ENCODE data around the gene LIPC. TPM values are rescaled to one million over a fixed set of nuclear protein-coding genes. Genes with fewer than 3 reads are reported as not detected.

Gene LIPC
- total RNA-seq, 1 experiment from 2014 or later: not detected

GRCh38 chr15:58558777-58559176 lies 127.0 kb downstream of the LIPC start:
- POLR2A ChIA-PET: no interaction called here

GRCh38 chr15:58559904-58560588 lies 128.3 kb downstream of the LIPC start:
- Mint-ChIP-seq H3K27ac (no peak overlapping the region), H3K9me3 (peaks cover 12% of the 10 kb centered on the region), H3K27me3 (ENCODE audit: low read depth) (no peaks in the 10 kb centered on the region), H3K36me3 (peaks cover 9% of the 10 kb centered on the region; the same call in 1 of the 2 replicates), H3K4me1 (peaks cover 20% of the 10 kb centered on the region), H3K4me3 (no peak overlapping the region)
- POLR2A ChIA-PET: no interaction called here
- DNase-seq (ENCODE audit: low spot score) (no peak), ATAC-seq (no peak)
- CTCF ChIA-PET: no interaction called here
- no peak for TF ChIP-seq CREM (CRISPR knock-in tag; IDR thresholded peaks at IDR 0.05)
- TF ChIP-seq STAT6 (CRISPR knock-in tag; conservative IDR thresholded peaks at IDR 0.05; ENCODE audit: low read depth): no peak
- TF ChIP-seq NR1H2 (CRISPR knock-in tag; IDR thresholded peaks at IDR 0.05): no peak
- TF ChIP-seq PRDM15 (CRISPR knock-in tag; IDR thresholded peaks at IDR 0.05): no peak
- TF ChIP-seq ZNF512 (CRISPR knock-in tag; IDR thresholded peaks at IDR 0.05; ENCODE audit: borderline replicate concordance): no peak
- TF ChIP-seq E2F5 (CRISPR knock-in tag; IDR thresholded peaks at IDR 0.05): no peak
- TF ChIP-seq ZNF121 (CRISPR knock-in tag; IDR thresholded peaks at IDR 0.05): no peak
- TF ChIP-seq HMGXB4 (CRISPR knock-in tag; IDR thresholded peaks at IDR 0.05): no peak
- no peak for TF ChIP-seq NFATC4 (CRISPR knock-in tag; IDR thresholded peaks at IDR 0.05)
- TF ChIP-seq IRF2 (CRISPR knock-in tag; IDR thresholded peaks at IDR 0.05; ENCODE audit: borderline replicate concordance, low read depth): no peak
- no peak for TF ChIP-seq ETV6 (CRISPR knock-in tag; IDR thresholded peaks at IDR 0.05)

More at GRCh38 chr15:58558777-58559176, 127.0 kb downstream of the LIPC start:
- Mint-ChIP-seq H3K4me1 (peaks cover 23% of the 10 kb centered on the region), H3K4me3 (no peak overlapping the region), H3K36me3 (peaks cover 9% of the 10 kb centered on the region; the same call in 1 of the 2 replicates), H3K27ac (no peak overlapping the region), H3K9me3 (peaks cover 12% of the 10 kb centered on the region), H3K27me3 (ENCODE audit: low read depth) (no peaks in the 10 kb centered on the region)
- ATAC-seq (no peak), DNase-seq (ENCODE audit: low spot score) (no peak)
- TF ChIP-seq MYBL2 (CRISPR knock-in tag; IDR thresholded peaks at IDR 0.05): no peak
- CTCF ChIA-PET: no interaction called here
